NB4 (cell line): ENCODE results near the gene GLUD2.

Source experiments
- POLR2A ChIP-seq: IDR thresholded peaks from 2 replicates; pipeline ENCODE4 v1.6.1; 2011; ENCODE audit warnings: mild to moderate bottlenecking; ENCODE audit not compliant: insufficient read length; ENCODE audit errors: extremely low read depth
- TF ChIP-seq, protein P1 (sequence below): IDR thresholded peaks from one replicate; pipeline ENCODE4 v1.5.1; 2012; ENCODE audit warnings: low read depth, low read length

DNA sequence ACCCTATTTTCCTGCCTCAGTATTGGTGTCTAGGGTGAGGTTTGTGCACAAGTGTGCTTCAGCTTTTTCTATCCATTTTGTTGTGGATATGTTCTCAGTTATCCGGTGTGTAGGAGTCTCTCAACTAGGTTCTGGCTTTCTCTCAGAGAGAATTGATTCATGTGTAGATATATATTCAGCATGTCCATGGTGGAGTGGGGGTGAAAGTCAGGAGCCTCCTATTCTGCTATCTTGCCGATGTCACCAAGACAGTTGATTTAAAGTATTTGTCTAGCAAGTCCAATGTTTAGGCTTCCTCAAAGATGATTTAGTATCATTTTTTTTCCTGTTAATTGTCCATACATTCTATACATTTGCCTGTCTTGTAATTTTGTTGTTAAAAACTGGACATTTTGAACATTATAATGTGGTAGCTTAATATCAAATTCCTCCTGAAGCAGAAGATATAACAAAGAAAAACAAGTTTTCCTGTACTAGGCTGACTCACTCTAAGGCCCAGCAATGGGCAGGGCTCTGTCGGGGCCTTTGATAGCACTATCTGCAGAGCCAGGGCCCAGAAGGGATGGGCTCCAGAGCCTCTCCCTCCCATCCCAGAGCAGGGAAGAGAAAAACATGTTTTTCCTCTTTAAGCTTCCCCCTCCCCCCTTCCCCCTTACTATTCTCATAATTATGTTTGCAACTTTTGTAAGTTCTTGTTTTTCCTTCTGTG, 37.6 kb downstream of the GLUD2 start:
- TF ChIP-seq, protein P1, sequence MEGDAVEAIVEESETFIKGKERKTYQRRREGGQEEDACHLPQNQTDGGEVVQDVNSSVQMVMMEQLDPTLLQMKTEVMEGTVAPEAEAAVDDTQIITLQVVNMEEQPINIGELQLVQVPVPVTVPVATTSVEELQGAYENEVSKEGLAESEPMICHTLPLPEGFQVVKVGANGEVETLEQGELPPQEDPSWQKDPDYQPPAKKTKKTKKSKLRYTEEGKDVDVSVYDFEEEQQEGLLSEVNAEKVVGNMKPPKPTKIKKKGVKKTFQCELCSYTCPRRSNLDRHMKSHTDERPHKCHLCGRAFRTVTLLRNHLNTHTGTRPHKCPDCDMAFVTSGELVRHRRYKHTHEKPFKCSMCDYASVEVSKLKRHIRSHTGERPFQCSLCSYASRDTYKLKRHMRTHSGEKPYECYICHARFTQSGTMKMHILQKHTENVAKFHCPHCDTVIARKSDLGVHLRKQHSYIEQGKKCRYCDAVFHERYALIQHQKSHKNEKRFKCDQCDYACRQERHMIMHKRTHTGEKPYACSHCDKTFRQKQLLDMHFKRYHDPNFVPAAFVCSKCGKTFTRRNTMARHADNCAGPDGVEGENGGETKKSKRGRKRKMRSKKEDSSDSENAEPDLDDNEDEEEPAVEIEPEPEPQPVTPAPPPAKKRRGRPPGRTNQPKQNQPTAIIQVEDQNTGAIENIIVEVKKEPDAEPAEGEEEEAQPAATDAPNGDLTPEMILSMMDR = no peak
- no peak for TF ChIP-seq POLR2A
